VCaP (cell line): ENCODE data around the gene BBS9.
"Not testable (repeated sequence)": the region's sequence is repeated elsewhere in the genome, so short reads cannot be mapped to it uniquely, and the experiment has no call there.

Experiments
- H3K27ac ChIP-seq: fragments of 450-650 bp; 2 replicates; pipeline ENCODE4 v1.5.1; 2017
- CTCF ChIP-seq: fragments of 450-650 bp; conservative IDR thresholded peaks from 2 replicates; pipeline ENCODE4 v1.5.1; 2017; ENCODE audit warnings: mild to moderate bottlenecking, moderate library complexity

BBS9 gene

GRCh38 chr7:33276729-33277128 is 147.4 kb downstream of the BBS9 start:
- H3K27ac ChIP-seq: no peak overlapping the region
- TF ChIP-seq CTCF: no peak

GRCh38 chr7:33278095-33278494 is 148.7 kb downstream of the BBS9 start:
- TF ChIP-seq CTCF: no peak
- H3K27ac ChIP-seq: no peak overlapping the region

GRCh38 chr7:33286501-33286900 is 157.1 kb downstream of the BBS9 start:
- no peak for TF ChIP-seq CTCF
- no peak overlapping the region for H3K27ac ChIP-seq

GRCh38 chr7:33287738-33288137 is 158.4 kb downstream of the BBS9 start:
- H3K27ac ChIP-seq: no peak overlapping the region
- TF ChIP-seq CTCF: no peak

GRCh38 chr7:33298848-33299247 is 169.5 kb downstream of the BBS9 start:
- no peak for TF ChIP-seq CTCF
- H3K27ac ChIP-seq: no peak overlapping the region

- TF ChIP-seq CTCF: no peak
- H3K27ac ChIP-seq: no peak overlapping the region
Measured at GRCh38 chr7:33299425-33299824, 170.1 kb downstream of the BBS9 start.

- H3K27ac ChIP-seq: no peak overlapping the region
- TF ChIP-seq CTCF: no peak
Measured at GRCh38 chr7:33300131-33300530, 170.8 kb downstream of the BBS9 start.

- no peak for TF ChIP-seq CTCF
- no peak overlapping the region for H3K27ac ChIP-seq
Measured at GRCh38 chr7:33300742-33301141, 171.4 kb downstream of the BBS9 start.

GRCh38 chr7:33303978-33304557 is 174.7 kb downstream of the BBS9 start:
- H3K27ac ChIP-seq: not testable (repeated sequence)
